HFFc6 (cell line): ENCODE measurements around the gene DNAJC30. TPM values are rescaled to one million over a fixed set of nuclear protein-coding genes. Genes with fewer than 3 reads are reported as not detected.

Source experiments
- DNase-seq: peaks from one replicate; pipeline ENCODE4 v3.0.0-alpha.2; 2018
- H3K27ac Mint-ChIP-seq: 2 replicates; pipeline ENCODE4 v1.8.0; 2020; ENCODE audit warnings: mild to moderate bottlenecking, mixed read lengths
- H3K27me3 Mint-ChIP-seq: 2 replicates; pipeline ENCODE4 v1.8.0; 2021; ENCODE audit warnings: mild to moderate bottlenecking, moderate library complexity, mixed read lengths; ENCODE audit not compliant: insufficient read depth
- H3K36me3 Mint-ChIP-seq: 2 replicates; pipeline ENCODE4 v1.8.0; 2021; ENCODE audit warnings: low read depth, mixed read lengths
- H3K4me1 Mint-ChIP-seq: 2 replicates; pipeline ENCODE4 v1.8.0; 2020; ENCODE audit warnings: low read depth, mixed read lengths
- H3K4me3 Mint-ChIP-seq: 2 replicates; pipeline ENCODE4 v1.8.0; 2020; ENCODE audit warnings: mild to moderate bottlenecking, moderate library complexity, mixed read lengths
- H3K9me3 Mint-ChIP-seq: 2 replicates; pipeline ENCODE4 v1.8.0; 2020; ENCODE audit warnings: mild to moderate bottlenecking, mixed read lengths
- CTCF ChIP-seq: fragments of 200-600 bp; sonication (generic); IDR thresholded peaks from 2 replicates; pipeline ENCODE4 v1.5.0; 2021; ENCODE audit warnings: antibody characterized with exemption, mild to moderate bottlenecking
- total RNA-seq, 6 experiments: library from RNA; stranded (reverse); fragmentation: NEBNext Ultra II Directional; extraction: Animal tissue kit (Norgen Biotek cat#: 25700); gene quantifications; 2 replicates in 1 of 6; 3 replicates in 5 of 6; pipeline ENCODE4 v1.2.3, GENCODE V29; 2021

Gene DNAJC30
- total RNA-seq, 6 experiments from 2014 or later: 17.8 to 20.6 (median 18.6) TPM

- Mint-ChIP-seq H3K27ac (no peak overlapping the region), H3K4me3 (no peak overlapping the region), H3K36me3 (no peaks in the 10 kb centered on the region), H3K27me3 (peaks cover 50% of the 10 kb centered on the region), H3K4me1 (no peaks in the 10 kb centered on the region), H3K9me3 (no peaks in the 10 kb centered on the region)
- no peak for TF ChIP-seq CTCF
- DNase-seq: no peak
These were observed 36.2 kb downstream of the DNAJC30 start for GRCh38 chr7:73646785-73647724.

GRCh38 chr7:73645643-73646174 is 37.5 kb downstream of the DNAJC30 start:
- no peak overlapping the region for H3K4me3 Mint-ChIP-seq
- H3K9me3 Mint-ChIP-seq: no peaks in the 10 kb centered on the region
- no peak for TF ChIP-seq CTCF
- no peak overlapping the region for H3K27ac Mint-ChIP-seq
- no peaks in the 10 kb centered on the region for H3K36me3 Mint-ChIP-seq
- no peak for DNase-seq
- peaks cover 52% of the 10 kb centered on the region for H3K27me3 Mint-ChIP-seq
- H3K4me1 Mint-ChIP-seq: no peaks in the 10 kb centered on the region

GRCh38 chr7:73644688-73645286 is 38.5 kb downstream of the DNAJC30 start:
- Mint-ChIP-seq H3K9me3 (no peaks in the 10 kb centered on the region), H3K27me3 (peaks cover 51% of the 10 kb centered on the region), H3K4me3 (no peak overlapping the region), H3K27ac (no peak overlapping the region), H3K36me3 (no peaks in the 10 kb centered on the region), H3K4me1 (no peaks in the 10 kb centered on the region)
- TF ChIP-seq CTCF: no peak
- no peak for DNase-seq

- no peak for TF ChIP-seq CTCF
- Mint-ChIP-seq H3K4me1 (no peaks in the 10 kb centered on the region), H3K4me3 (no peak overlapping the region), H3K27me3 (peaks cover 43% of the 10 kb centered on the region), H3K36me3 (no peaks in the 10 kb centered on the region), H3K27ac (no peak overlapping the region), H3K9me3 (no peaks in the 10 kb centered on the region)
- DNase-seq: no peak
These were observed 40.4 kb downstream of the DNAJC30 start for GRCh38 chr7:73642834-73643233.

- no peak overlapping the region for H3K27ac Mint-ChIP-seq
- H3K27me3 Mint-ChIP-seq: peaks cover 29% of the 10 kb centered on the region
- H3K4me3 Mint-ChIP-seq: no peak overlapping the region
- peaks cover 18% of the 10 kb centered on the region for H3K4me1 Mint-ChIP-seq
- TF ChIP-seq CTCF: no peak
- H3K36me3 Mint-ChIP-seq: no peaks in the 10 kb centered on the region
- no peaks in the 10 kb centered on the region for H3K9me3 Mint-ChIP-seq
- DNase-seq: no peak
These were observed 44.3 kb downstream of the DNAJC30 start for GRCh38 chr7:73638911-73639310.
